ENCODE results near the gene HSDL2.
A peak's percentile ranks its signal among the peaks of the same experiment; 100 is the strongest.

Gene HSDL2

GRCh38 chr9:112462855-112463254, 82.9 kb downstream of the HSDL2 start:
- no peak for DNase-seq

GRCh38 chr9:112465352-112465751, 85.4 kb downstream of the HSDL2 start:
- no peak for DNase-seq

- no peak for DNase-seq
Observed at GRCh38 chr9:112472996-112473395, 93.1 kb downstream of the HSDL2 start.

GRCh38 chr9:112473986-112474385, 94.1 kb downstream of the HSDL2 start:
- no peak for DNase-seq

- no peak for DNase-seq
Observed at GRCh38 chr9:112475318-112475717, 95.4 kb downstream of the HSDL2 start.

GRCh38 chr9:112477330-112477729, 97.4 kb downstream of the HSDL2 start:
- DNase-seq = no peak

GRCh38 chr9:112479221-112479620, 99.3 kb downstream of the HSDL2 start:
- no peak for DNase-seq

- DNase-seq = no peak
Observed at GRCh38 chr9:112484607-112485006, 104.7 kb downstream of the HSDL2 start.

- no peak for DNase-seq
Observed at GRCh38 chr9:112485574-112485973, 105.7 kb downstream of the HSDL2 start.

GRCh38 chr9:112486221-112487007, 106.5 kb downstream of the HSDL2 start, which contains the start of gene KIAA1958:
KIAA1958 (plus strand) TSS chr9:112486827; CDS start chr9:112574081, 87,254 bp downstream.
- DNase-seq = peak; percentile 67

- peak; percentile 52 for DNase-seq
Observed at GRCh38 chr9:112487008-112487798, 107.3 kb downstream of the HSDL2 start.

GRCh38 chr9:112487799-112488340, 108.0 kb downstream of the HSDL2 start:
- DNase-seq = no peak

- no peak for DNase-seq
Observed at GRCh38 chr9:112489039-112489546, 109.2 kb downstream of the HSDL2 start.

- DNase-seq = no peak
Observed at GRCh38 chr9:112489876-112490666, 110.2 kb downstream of the HSDL2 start.

GRCh38 chr9:112493393-112494137, 113.7 kb downstream of the HSDL2 start:
- no peak for DNase-seq

- DNase-seq = no peak
Observed at GRCh38 chr9:112494153-112494552, 114.2 kb downstream of the HSDL2 start.

- DNase-seq = no peak
Observed at GRCh38 chr9:112495614-112496013, 115.7 kb downstream of the HSDL2 start.

GRCh38 chr9:112496074-112496722, 116.3 kb downstream of the HSDL2 start:
- DNase-seq = no peak

- DNase-seq = no peak
Observed at GRCh38 chr9:112500842-112501241, 120.9 kb downstream of the HSDL2 start.

GRCh38 chr9:112501287-112501686, 121.4 kb downstream of the HSDL2 start:
- DNase-seq = no peak

GRCh38 chr9:112502175-112502946, 122.5 kb downstream of the HSDL2 start:
- no peak for DNase-seq
